Inflammatory macrophage (primary cell): ENCODE results near the gene MCTP1.
A peak's percentile ranks its signal among the peaks of the same experiment; 100 is the strongest.
"Not testable (repeated sequence)": the region's sequence is repeated elsewhere in the genome, so short reads cannot be mapped to it uniquely, and the experiment has no call there.

Experiments used
- DNase-seq, 2 donors: peaks; one replicate each; pipeline ENCODE4 v3.0.0-alpha.2; 2020 to 2022

Gene MCTP1

GRCh38 chr5:94856257-94856800, 428.6 kb downstream of the MCTP1 start:
- no peak for DNase-seq

GRCh38 chr5:94855543-94855942, 429.4 kb downstream of the MCTP1 start:
- DNase-seq, result no peak

- DNase-seq, result no peak
Observed at GRCh38 chr5:94853120-94853519, 431.8 kb downstream of the MCTP1 start.

- DNase-seq, result no peak
Observed at GRCh38 chr5:94850960-94851359, 433.9 kb downstream of the MCTP1 start.

GRCh38 chr5:94849821-94850736, 434.8 kb downstream of the MCTP1 start:
- DNase-seq, result peak in 1 of 2 donors; percentile 16

DNA sequence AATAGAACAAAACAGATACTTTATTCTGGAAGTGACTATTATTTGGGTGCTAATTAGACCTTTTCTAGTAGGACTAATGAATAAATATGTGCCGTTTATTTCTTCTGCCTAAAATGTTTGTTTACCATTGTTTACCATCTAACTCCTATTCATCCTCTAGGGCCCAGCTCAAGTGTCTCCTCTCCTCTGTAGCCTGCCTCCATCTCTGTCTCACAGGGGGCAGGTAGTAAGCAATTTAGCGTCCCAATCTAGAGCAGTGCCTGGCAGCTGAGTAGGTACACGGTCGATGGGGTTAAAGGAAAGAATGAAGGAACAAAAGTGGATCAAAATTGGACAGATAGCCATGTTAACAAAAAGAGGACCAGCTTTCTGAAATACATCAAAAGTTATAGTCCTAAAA, 435.6 kb downstream of the MCTP1 start:
- no peak for DNase-seq

GRCh38 chr5:94847726-94848125, 437.2 kb downstream of the MCTP1 start:
- DNase-seq, result no peak

DNA sequence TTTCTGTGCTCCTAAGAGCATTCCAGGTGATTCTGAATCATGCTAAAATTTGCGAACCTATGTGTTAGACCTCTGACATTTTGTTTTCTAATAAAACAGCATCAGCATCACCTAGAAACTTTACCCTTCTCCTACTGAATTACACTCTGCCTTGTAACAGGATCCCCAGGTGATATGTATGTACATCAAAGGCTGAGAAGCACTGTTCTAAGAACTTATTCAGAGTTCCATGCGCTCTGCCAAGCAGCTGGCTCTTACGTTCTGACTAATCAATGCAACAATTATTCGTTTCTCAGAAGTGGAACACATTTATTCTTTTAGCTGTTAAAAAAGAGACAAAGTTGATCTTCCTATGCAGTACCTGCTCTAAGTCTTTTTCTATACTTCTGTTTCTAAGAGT, 437.9 kb downstream of the MCTP1 start:
- DNase-seq, result no peak

GRCh38 chr5:94845696-94846095, 439.2 kb downstream of the MCTP1 start:
- DNase-seq, result not testable (repeated sequence)

- DNase-seq, result no peak
Observed at GRCh38 chr5:94841598-94842322, 443.1 kb downstream of the MCTP1 start.

GRCh38 chr5:94833851-94834250, 451.0 kb downstream of the MCTP1 start:
- no peak for DNase-seq

GRCh38 chr5:94832685-94833084, 452.2 kb downstream of the MCTP1 start:
- DNase-seq, result no peak

- DNase-seq, result peak in 1 of 2 donors; percentile 3
Observed at GRCh38 chr5:94830520-94830919, 454.4 kb downstream of the MCTP1 start.

DNA sequence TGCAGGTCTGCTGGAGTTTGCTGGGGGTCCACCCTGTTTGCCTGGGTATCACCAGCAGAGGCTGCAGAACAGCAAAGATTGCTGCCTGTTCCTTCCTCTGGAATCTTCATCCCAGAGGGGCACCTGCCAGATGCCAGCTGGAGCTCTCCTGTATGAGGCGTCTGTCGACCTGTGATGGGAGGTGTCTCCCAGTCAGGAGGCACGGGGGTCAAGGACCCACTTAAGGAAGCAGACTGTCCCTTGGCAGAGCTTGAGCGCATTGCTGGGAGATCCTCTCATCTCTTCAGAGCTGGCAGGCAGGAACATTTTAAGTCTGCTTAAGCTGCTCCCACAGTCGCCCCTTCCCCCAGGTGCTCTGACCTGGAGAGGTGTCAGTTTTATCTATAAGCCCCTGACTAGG, 456.7 kb downstream of the MCTP1 start:
- not testable (repeated sequence) for DNase-seq

DNA sequence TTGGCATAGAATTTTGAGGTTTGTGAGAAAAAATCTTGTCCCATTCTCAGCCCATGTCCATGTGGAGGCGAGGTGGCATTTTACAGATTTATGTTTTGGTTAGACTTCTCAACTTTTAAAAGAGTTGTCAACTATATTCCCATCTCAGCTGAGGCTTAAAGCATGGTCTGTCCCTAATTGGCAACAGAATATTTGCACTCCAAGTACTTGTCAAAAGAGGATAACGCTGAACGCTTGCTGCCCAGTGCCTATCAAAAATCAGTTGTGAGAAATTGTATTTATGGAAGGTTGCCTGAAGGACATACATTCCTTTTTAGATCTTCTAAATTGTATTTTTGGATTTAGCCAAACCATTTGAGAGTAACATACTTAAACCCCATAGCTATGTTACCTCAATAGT, 464.4 kb downstream of the MCTP1 start:
- no peak for DNase-seq

- DNase-seq, result no peak
Observed at GRCh38 chr5:94818904-94819303, 466.0 kb downstream of the MCTP1 start.

GRCh38 chr5:94815313-94816039, 469.4 kb downstream of the MCTP1 start:
- no peak for DNase-seq

DNA sequence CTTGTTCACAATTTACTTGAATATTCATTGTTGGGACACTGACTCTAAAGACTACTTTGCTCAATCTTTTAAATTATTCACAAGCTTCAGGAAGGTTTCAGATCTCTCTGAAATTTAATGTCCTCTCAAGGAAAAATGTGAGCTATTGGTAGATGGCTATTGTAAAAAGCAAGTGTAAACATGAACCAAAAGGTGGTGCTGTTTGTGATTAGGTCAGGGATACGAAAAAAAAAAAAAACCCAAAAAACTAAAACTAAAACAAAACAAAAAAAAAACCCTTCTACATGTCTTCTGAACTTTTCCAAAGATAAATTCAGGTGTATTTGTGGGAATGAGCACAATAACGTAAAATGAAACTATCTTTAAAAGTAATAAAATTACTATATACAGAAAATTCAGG, 472.7 kb downstream of the MCTP1 start:
- no peak for DNase-seq

DNA sequence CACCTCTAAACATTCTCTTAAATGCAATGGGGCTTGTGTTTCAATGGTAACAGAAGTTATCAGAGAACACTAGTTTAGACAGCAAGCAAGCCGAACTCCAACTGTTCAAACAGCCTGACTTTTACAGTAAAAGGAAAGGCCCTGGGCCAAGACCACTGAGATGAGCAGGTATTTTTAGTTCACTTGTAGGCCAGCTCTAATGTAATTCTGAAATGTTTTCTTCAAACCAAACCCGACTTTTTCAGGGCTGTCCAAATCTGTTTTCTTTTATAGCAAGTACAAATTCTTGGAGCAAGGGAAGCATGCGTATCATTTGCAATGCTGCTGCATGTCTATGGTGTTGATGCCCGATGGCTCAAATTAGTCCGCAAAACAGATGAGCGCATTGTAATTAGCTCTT, 473.6 kb downstream of the MCTP1 start:
- no peak for DNase-seq

DNA sequence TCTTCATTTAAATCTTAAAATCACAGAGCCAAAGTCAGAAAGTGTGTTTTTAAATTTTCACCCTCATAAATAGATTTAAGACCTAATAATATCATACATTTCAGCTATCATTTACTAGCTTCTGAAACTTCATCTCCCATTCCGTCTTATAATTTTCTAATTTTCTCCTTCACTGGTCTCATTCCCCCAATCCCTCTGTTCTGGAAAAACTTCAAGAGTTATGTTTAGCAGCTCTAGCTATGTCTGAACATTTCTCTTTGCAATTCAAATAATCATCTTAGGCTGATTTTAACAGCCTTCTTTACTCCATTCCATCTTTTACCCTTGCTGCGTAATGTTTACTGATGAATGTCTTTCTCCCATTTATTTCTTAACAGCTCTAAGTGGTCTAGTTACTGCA, 474.0 kb downstream of the MCTP1 start:
- no peak for DNase-seq

- DNase-seq, result no peak
Observed at GRCh38 chr5:94810281-94810680, 474.6 kb downstream of the MCTP1 start.

DNA sequence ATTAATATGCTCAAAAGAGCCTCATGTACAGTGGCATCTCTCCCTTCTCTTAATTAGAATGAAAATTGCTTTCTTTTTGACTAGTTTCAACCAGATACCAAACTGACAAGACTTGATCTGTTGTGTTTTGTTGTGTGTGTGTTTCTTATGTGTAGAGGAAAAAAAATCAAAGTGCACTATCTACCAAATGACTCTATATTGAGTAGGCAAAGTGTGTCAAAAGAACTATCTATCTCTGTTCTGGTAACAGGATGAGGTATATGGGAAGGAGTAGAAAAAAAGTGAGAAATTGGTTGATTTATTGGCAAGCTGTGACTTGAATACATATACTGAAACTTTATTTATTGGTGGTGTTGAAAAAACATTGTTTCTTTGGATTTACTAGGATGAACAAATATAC, 476.4 kb downstream of the MCTP1 start:
- DNase-seq, result no peak

GRCh38 chr5:94807985-94808384, 476.9 kb downstream of the MCTP1 start:
- no peak for DNase-seq
